HCT116 (cell line): ENCODE measurements around the gene IGSF5. TPM values are rescaled to one million over a fixed set of nuclear protein-coding genes. Genes with fewer than 3 reads are reported as not detected.

ENCODE experiments used
- ATAC-seq: fragments of 200-7000 bp; cut with Tn5 transposase; 2 replicates; pipeline ENCODE4 v1.9.1; 2020; ENCODE audit warnings: mild to moderate bottlenecking, moderate library complexity
- BruUV-seq: library from RNA; stranded (reverse); fragments of 400-500 nt; replicated peaks from 2 replicates; lab custom pipeline; 2021; lab: Mats Ljungman, UMichigan
- CTCF ChIA-PET: fragments of 300-600 bp; sonication (Branson Sonifier 250); formaldehyde crosslinking; loops from one replicate; lab custom pipeline; 2021; ENCODE audit warnings: antibody characterized with exemption; lab: Charles Lee
- POLR2A ChIA-PET: fragments of 300-600, 350-600 bp; sonication (Branson Sonifier 250); formaldehyde crosslinking; loops from one replicate; lab custom pipeline; 2021; ENCODE audit warnings: antibody characterized with exemption; lab: Charles Lee
- RAD21 ChIA-PET, 2 experiments: fragments of 300-600 bp; sonication (Branson Sonifier 250); formaldehyde crosslinking; loops; one replicate each; lab custom pipeline; 2023; ENCODE audit warnings: low total read pairs in 2 of 2; ENCODE audit not compliant: uncharacterized antibody in 2 of 2, unreplicated experiment in 2 of 2, low non-redundant PET in 1 of 2; lab: Charles Lee
- DNase-seq: peaks from one replicate; pipeline ENCODE4 v3.0.0-alpha.2; 2010; ENCODE audit warnings: low read depth, low spot score
- H2AFZ ChIP-seq: fragments of 200-600 bp; shearing (Covaris generic), sonication (generic); 2 replicates; pipeline ENCODE4 v1.6.1; 2017; ENCODE audit warnings: low read depth, mixed run types, mixed read lengths, antibody characterized with exemption, low read length; ENCODE audit not compliant: poor library complexity, severe bottlenecking
- H3K27ac ChIP-seq: 2 replicates; pipeline ENCODE4 v1.5.1; 2012; ENCODE audit warnings: low read depth, low read length
- H3K27me3 ChIP-seq: fragments of 200-600 bp; sonication (generic); 2 replicates; pipeline ENCODE4 v1.6.1; 2016; ENCODE audit warnings: mixed run types, low read length, mixed read lengths; ENCODE audit not compliant: insufficient read depth
- H3K36me3 ChIP-seq, 2 experiments: fragments of 200-500 bp in 1 of 2; fragments of 200-600 bp in 1 of 2; sonication (Bioruptor generic) in 1 of 2; sonication (generic) in 1 of 2; 2 replicates each; pipeline versions ENCODE4 v1.5.1 to v1.6.1; 2014 to 2016; ENCODE audit warnings: low read length in 2 of 2, inconsistent platforms in 1 of 2, mixed read lengths in 1 of 2, mixed run types in 1 of 2; ENCODE audit not compliant: insufficient read depth in 2 of 2, control insufficient read depth in 1 of 2
- H3K4me1 ChIP-seq, 2 experiments: fragments of 200-600 bp in 1 of 2; sonication (generic) in 1 of 2; 2 replicates each; pipeline versions ENCODE4 v1.5.1 to v1.6.1; 2012 to 2017; ENCODE audit warnings: low read length in 2 of 2, inconsistent platforms in 1 of 2, mild to moderate bottlenecking in 1 of 2, mixed read lengths in 1 of 2, mixed run types in 1 of 2, moderate library complexity in 1 of 2; ENCODE audit not compliant: insufficient read depth in 2 of 2, control insufficient read depth in 1 of 2
- H3K4me2 ChIP-seq: fragments of 200-600 bp; sonication (generic); 2 replicates; pipeline ENCODE4 v1.6.1; 2017; ENCODE audit warnings: mixed run types, low read length, mixed read lengths
- H3K4me3 ChIP-seq, 2 experiments: fragments of 200-600 bp in 1 of 2; sonication (generic) in 1 of 2; replicated peaks in 1 of 2; 2 replicates each; pipeline ENCODE4 v1.5.1; 2011 to 2016; ENCODE audit warnings: low read length in 2 of 2, control low read depth in 1 of 2, low read depth in 1 of 2, mild to moderate bottlenecking in 1 of 2, mixed read lengths in 1 of 2, mixed run types in 1 of 2
- H3K79me2 ChIP-seq: fragments of 200-600 bp; sonication (generic); 2 replicates; pipeline ENCODE4 v1.6.1; 2017; ENCODE audit warnings: mild to moderate bottlenecking, mixed run types, low read length, moderate library complexity, mixed read lengths; ENCODE audit not compliant: insufficient read depth
- H3K9ac ChIP-seq: fragments of 200-600 bp; sonication (generic); 2 replicates; pipeline ENCODE4 v1.6.1; 2016; ENCODE audit warnings: low read length, mixed read lengths
- H3K9me2 ChIP-seq: fragments of 200-600 bp; sonication (generic), shearing (Covaris generic); 2 replicates; pipeline ENCODE4 v1.6.1; 2017; ENCODE audit warnings: mixed run types, mild to moderate bottlenecking, moderate library complexity; ENCODE audit not compliant: insufficient read depth
- H3K9me3 ChIP-seq, 2 experiments: fragments of 200-500 bp in 1 of 2; fragments of 200-600 bp in 1 of 2; sonication (Bioruptor generic) in 1 of 2; sonication (generic) in 1 of 2; 2 replicates each; pipeline ENCODE4 v1.6.1; 2014 to 2017; ENCODE audit warnings: low read length in 2 of 2, mixed read lengths in 2 of 2, inconsistent platforms in 1 of 2, low read depth in 1 of 2, mild to moderate bottlenecking in 1 of 2, mixed run types in 1 of 2, moderate library complexity in 1 of 2; ENCODE audit not compliant: control insufficient read depth in 1 of 2, insufficient read depth in 1 of 2
- H4K20me1 ChIP-seq: fragments of 200-600 bp; sonication (generic), shearing (Covaris generic); 2 replicates; pipeline ENCODE4 v1.6.1; 2017; ENCODE audit warnings: mixed run types, mild to moderate bottlenecking, moderate library complexity; ENCODE audit not compliant: insufficient read depth
- CEBPB ChIP-seq: IDR thresholded peaks from 2 replicates; pipeline ENCODE4 v1.6.1; 2012; ENCODE audit warnings: low read depth
- ELF1 ChIP-seq: IDR thresholded peaks from 2 replicates; pipeline ENCODE4 v1.6.1; 2012; ENCODE audit warnings: low read depth, borderline replicate concordance
- EZH2phosphoT487 ChIP-seq: fragments of 200-600 bp; IDR thresholded peaks from 2 replicates; pipeline ENCODE4 v1.6.1; 2018; ENCODE audit warnings: antibody characterized with exemption, borderline replicate concordance
- SP1 ChIP-seq: IDR thresholded peaks from 2 replicates; pipeline ENCODE4 v1.6.1; 2012; ENCODE audit warnings: low read depth
- intact Hi-C: fragments of 100-400 bp; cut with micrococcal nuclease; formaldehyde crosslinking; loops from 2 replicates; pipeline ENCODE4 v1.10.0; 2022
- total RNA-seq: library from RNA; stranded (reverse); gene quantifications from one replicate; pipeline ENCODE4 v1.2.1, GENCODE V29; 2021; ENCODE audit not compliant: unreplicated experiment
- TF ChIP-seq, protein P1 (sequence below): IDR thresholded peaks from 2 replicates; pipeline ENCODE4 v1.6.1; 2012; ENCODE audit warnings: low read depth
- TF ChIP-seq, protein P2 (sequence below): IDR thresholded peaks from 2 replicates; pipeline ENCODE4 v1.6.1; 2012

IGSF5 gene
- total RNA-seq, 1 experiment from 2014 or later, result not detected

DNA sequence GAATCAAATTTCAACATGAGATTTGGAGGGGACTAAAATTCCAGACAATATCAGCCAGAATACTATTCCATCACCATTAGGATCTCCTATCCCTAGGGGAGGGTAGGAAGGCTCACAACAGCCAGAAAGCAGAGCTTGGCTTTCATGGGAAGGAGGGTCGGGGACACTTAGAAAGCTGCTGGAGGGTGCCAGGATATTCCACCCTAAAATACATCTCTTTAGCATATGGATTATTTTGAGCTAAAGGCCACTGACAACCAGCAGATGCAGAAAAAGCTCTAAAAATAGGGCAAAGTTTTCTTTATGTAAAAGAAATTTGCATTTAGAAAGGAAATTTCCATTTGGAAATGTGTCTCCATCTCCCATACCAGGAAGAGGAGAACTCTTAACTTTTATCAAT is 68.0 kb downstream of the IGSF5 start:
- ChIA-PET POLR2A (no interaction called here), RAD21 (no interaction called here), CTCF (no interaction called here)
- H3K9me2 ChIP-seq, result no peaks in the 10 kb centered on the region
- ATAC-seq, result no peak
- H2AFZ ChIP-seq, result no peak overlapping the region
- no peaks in the 10 kb centered on the region for H3K27me3 ChIP-seq
- TF ChIP-seq, protein P1, sequence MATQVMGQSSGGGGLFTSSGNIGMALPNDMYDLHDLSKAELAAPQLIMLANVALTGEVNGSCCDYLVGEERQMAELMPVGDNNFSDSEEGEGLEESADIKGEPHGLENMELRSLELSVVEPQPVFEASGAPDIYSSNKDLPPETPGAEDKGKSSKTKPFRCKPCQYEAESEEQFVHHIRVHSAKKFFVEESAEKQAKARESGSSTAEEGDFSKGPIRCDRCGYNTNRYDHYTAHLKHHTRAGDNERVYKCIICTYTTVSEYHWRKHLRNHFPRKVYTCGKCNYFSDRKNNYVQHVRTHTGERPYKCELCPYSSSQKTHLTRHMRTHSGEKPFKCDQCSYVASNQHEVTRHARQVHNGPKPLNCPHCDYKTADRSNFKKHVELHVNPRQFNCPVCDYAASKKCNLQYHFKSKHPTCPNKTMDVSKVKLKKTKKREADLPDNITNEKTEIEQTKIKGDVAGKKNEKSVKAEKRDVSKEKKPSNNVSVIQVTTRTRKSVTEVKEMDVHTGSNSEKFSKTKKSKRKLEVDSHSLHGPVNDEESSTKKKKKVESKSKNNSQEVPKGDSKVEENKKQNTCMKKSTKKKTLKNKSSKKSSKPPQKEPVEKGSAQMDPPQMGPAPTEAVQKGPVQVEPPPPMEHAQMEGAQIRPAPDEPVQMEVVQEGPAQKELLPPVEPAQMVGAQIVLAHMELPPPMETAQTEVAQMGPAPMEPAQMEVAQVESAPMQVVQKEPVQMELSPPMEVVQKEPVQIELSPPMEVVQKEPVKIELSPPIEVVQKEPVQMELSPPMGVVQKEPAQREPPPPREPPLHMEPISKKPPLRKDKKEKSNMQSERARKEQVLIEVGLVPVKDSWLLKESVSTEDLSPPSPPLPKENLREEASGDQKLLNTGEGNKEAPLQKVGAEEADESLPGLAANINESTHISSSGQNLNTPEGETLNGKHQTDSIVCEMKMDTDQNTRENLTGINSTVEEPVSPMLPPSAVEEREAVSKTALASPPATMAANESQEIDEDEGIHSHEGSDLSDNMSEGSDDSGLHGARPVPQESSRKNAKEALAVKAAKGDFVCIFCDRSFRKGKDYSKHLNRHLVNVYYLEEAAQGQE, result no peak
- TF ChIP-seq EZH2phosphoT487, result no peak
- TF ChIP-seq, protein P2, sequence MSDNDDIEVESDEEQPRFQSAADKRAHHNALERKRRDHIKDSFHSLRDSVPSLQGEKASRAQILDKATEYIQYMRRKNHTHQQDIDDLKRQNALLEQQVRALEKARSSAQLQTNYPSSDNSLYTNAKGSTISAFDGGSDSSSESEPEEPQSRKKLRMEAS, result no peak
- no peak for TF ChIP-seq ELF1
- no peak for DNase-seq
- no peak overlapping the region for H3K4me2 ChIP-seq
- H3K9me3 ChIP-seq, result peaks cover 0 to 3% of the 10 kb centered on the region in 2 experiments; a peak in 1 of 4 replicates
- H3K9ac ChIP-seq, result no peak overlapping the region
- no peaks in the 10 kb centered on the region for H3K79me2 ChIP-seq
- intact Hi-C loops, result no loop called here
- no peaks in the 10 kb centered on the region for H4K20me1 ChIP-seq
- no peaks in the 10 kb centered on the region for H3K4me1 ChIP-seq
- H3K27ac ChIP-seq, result no peak overlapping the region
- H3K4me3 ChIP-seq, result no peak overlapping the region
- no TSS peak for BruUV-seq
- H3K36me3 ChIP-seq, result no peaks in the 10 kb centered on the region

DNA sequence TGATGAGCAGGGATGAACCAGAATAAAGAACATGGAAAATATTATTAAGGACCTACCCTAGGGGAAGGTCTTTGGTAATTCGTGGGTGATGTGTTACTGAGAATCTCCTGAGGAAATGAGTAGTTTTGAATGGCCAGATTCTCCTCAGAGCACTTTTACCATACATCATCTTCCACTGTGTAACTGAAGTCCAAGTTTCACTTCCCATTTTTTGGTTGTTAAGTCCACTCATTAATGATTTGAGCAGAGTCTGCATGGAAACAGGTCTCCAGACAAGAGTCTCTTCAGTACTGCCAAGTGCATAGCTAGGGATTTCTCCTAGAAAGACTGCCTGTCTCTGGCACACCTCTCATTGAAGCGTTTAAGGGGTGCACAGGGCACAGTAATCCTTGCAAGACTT is 73.6 kb downstream of the IGSF5 start:
- H3K9ac ChIP-seq, result no peak overlapping the region
- no peak overlapping the region for H3K27ac ChIP-seq
- H4K20me1 ChIP-seq, result no peaks in the 10 kb centered on the region
- no peaks in the 10 kb centered on the region for H3K27me3 ChIP-seq
- no peak overlapping the region for H3K4me3 ChIP-seq
- POLR2A ChIA-PET, result no interaction called here
- no peak overlapping the region for H2AFZ ChIP-seq
- RAD21 ChIA-PET, result no interaction called here
- no peak for ATAC-seq
- no peaks in the 10 kb centered on the region for H3K36me3 ChIP-seq
- CTCF ChIA-PET, result no interaction called here
- no TSS peak for BruUV-seq
- DNase-seq, result no peak
- H3K4me2 ChIP-seq, result no peak overlapping the region
- H3K79me2 ChIP-seq, result no peaks in the 10 kb centered on the region
- H3K9me2 ChIP-seq, result no peaks in the 10 kb centered on the region
- no peaks in the 10 kb centered on the region for H3K4me1 ChIP-seq
- no peak for TF ChIP-seq SP1
- no peak for TF ChIP-seq CEBPB
- intact Hi-C loops, result no loop called here
- H3K9me3 ChIP-seq, result no peaks in the 10 kb centered on the region; a peak in 1 of 4 replicates
